SU-DHL-6 (cell line): Measurements from ENCODE around the gene BEST3.

Experiments used
- EZH2phosphoT487 ChIP-seq: fragments of 200-600 bp; sonication (generic), shearing (Covaris generic); conservative IDR thresholded peaks from 2 replicates; pipeline ENCODE4 v1.6.1; 2018; ENCODE audit warnings: mild to moderate bottlenecking, antibody characterized with exemption, low read length, moderate library complexity, mixed read lengths
- TF ChIP-seq, protein P1 (sequence below): fragments of 200-600 bp; sonication (generic); IDR thresholded peaks from one replicate; pipeline ENCODE4 v1.5.1; 2017; ENCODE audit warnings: antibody characterized with exemption, mild to moderate bottlenecking, low read length, moderate library complexity; ENCODE audit not compliant: insufficient read depth, poor library complexity, severe bottlenecking

GRCh38 chr12:69726922-69727321, 27.8 kb upstream of the BEST3 start:
- TF ChIP-seq, protein P1, sequence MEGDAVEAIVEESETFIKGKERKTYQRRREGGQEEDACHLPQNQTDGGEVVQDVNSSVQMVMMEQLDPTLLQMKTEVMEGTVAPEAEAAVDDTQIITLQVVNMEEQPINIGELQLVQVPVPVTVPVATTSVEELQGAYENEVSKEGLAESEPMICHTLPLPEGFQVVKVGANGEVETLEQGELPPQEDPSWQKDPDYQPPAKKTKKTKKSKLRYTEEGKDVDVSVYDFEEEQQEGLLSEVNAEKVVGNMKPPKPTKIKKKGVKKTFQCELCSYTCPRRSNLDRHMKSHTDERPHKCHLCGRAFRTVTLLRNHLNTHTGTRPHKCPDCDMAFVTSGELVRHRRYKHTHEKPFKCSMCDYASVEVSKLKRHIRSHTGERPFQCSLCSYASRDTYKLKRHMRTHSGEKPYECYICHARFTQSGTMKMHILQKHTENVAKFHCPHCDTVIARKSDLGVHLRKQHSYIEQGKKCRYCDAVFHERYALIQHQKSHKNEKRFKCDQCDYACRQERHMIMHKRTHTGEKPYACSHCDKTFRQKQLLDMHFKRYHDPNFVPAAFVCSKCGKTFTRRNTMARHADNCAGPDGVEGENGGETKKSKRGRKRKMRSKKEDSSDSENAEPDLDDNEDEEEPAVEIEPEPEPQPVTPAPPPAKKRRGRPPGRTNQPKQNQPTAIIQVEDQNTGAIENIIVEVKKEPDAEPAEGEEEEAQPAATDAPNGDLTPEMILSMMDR: no peak
- TF ChIP-seq EZH2phosphoT487: no peak
